ENCODE results near the gene FOXP1. TPM values are rescaled to one million over a fixed set of nuclear protein-coding genes. Genes with fewer than 3 reads are reported as not detected.
A peak's percentile ranks its signal among the peaks of the same experiment; 100 is the strongest.

The FOXP1 gene
- total RNA-seq, 1 donor from 2014 or later: 195 TPM

DNA sequence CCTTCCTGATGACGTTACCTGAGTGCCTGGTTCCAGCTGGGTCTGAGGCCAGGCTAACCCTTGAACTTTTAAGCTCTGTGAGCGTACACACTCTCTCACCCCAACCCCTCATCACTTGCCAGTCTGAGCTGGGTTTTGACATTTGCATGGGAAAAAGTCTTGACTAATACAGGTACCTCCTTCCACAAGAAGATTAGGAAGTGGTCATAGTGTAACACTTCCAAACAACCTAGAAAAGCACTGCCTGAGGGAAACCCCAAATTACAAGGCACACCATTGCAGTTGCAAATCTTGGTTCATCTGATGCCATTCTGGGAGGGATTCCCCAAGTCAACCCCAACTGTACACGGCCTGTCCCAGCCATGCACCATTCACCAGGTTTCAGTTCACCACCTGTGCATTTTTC lies 499.8 kb downstream of the FOXP1 start:
- Mint-ChIP-seq H3K27ac (ENCODE audit: unreplicated experiment) (no peak overlapping the region), H3K9me3 (ENCODE audit: unreplicated experiment) (no peaks in the 10 kb centered on the region), H3K4me1 (ENCODE audit: unreplicated experiment) (peaks cover 37% of the 10 kb centered on the region), H3K36me3 (ENCODE audit: unreplicated experiment) (peaks cover 8% of the 10 kb centered on the region), H3K27me3 (ENCODE audit: unreplicated experiment) (no peaks in the 10 kb centered on the region), H3K4me3 (ENCODE audit: unreplicated experiment) (no peak overlapping the region)
- DNase-seq (ENCODE audit: extremely low spot score, unreplicated experiment): no peak
- TF ChIP-seq CTCF (IDR thresholded peaks at IDR 0.05): no peak

DNA sequence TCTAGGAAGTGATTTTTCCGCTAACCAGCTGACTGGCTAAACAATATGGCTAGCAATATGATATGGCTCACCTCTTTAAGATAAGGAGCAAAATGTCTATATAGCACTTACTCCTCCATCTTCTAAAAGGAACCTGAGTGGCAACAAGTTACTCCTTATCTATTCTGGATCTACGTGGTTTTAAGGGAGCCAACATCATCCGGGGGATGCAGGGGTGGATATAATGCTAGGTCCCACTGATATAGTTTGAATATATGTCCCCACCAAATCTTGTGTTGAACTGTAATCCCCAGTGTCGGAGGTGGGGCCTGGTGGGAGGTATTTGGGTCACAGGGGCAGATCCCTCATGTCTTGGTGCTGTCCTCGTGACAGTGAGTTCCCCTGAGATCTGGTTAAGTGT lies 500.7 kb downstream of the FOXP1 start:
- DNase-seq (ENCODE audit: extremely low spot score, unreplicated experiment): no peak
- Mint-ChIP-seq H3K4me3 (ENCODE audit: unreplicated experiment) (no peak overlapping the region), H3K36me3 (ENCODE audit: unreplicated experiment) (peaks cover 2% of the 10 kb centered on the region), H3K4me1 (ENCODE audit: unreplicated experiment) (peaks cover 30% of the 10 kb centered on the region), H3K27ac (ENCODE audit: unreplicated experiment) (no peak overlapping the region), H3K27me3 (ENCODE audit: unreplicated experiment) (no peaks in the 10 kb centered on the region), H3K9me3 (ENCODE audit: unreplicated experiment) (no peaks in the 10 kb centered on the region)
- no peak for TF ChIP-seq CTCF (IDR thresholded peaks at IDR 0.05)

GRCh38 chr3:71080517-71081083 lies 502.9 kb downstream of the FOXP1 start:
- no peak overlapping the region for H3K27ac Mint-ChIP-seq (ENCODE audit: unreplicated experiment)
- DNase-seq (ENCODE audit: extremely low spot score, unreplicated experiment): no peak
- TF ChIP-seq CTCF (IDR thresholded peaks at IDR 0.05): no peak
- H3K4me3 Mint-ChIP-seq (ENCODE audit: unreplicated experiment): no peak overlapping the region
- H3K9me3 Mint-ChIP-seq (ENCODE audit: unreplicated experiment): no peaks in the 10 kb centered on the region
- no peaks in the 10 kb centered on the region for H3K27me3 Mint-ChIP-seq (ENCODE audit: unreplicated experiment)
- H3K36me3 Mint-ChIP-seq (ENCODE audit: unreplicated experiment): peaks cover 2% of the 10 kb centered on the region
- peaks cover 27% of the 10 kb centered on the region for H3K4me1 Mint-ChIP-seq (ENCODE audit: unreplicated experiment)

GRCh38 chr3:71078723-71079525 lies 504.6 kb downstream of the FOXP1 start:
- Mint-ChIP-seq H3K27me3 (ENCODE audit: unreplicated experiment) (no peaks in the 10 kb centered on the region), H3K27ac (ENCODE audit: unreplicated experiment) (peak overlapping the region; percentile 32), H3K4me3 (ENCODE audit: unreplicated experiment) (no peak overlapping the region), H3K4me1 (ENCODE audit: unreplicated experiment) (peaks cover 31% of the 10 kb centered on the region), H3K9me3 (ENCODE audit: unreplicated experiment) (no peaks in the 10 kb centered on the region), H3K36me3 (ENCODE audit: unreplicated experiment) (peaks cover 2% of the 10 kb centered on the region)
- TF ChIP-seq CTCF (IDR thresholded peaks at IDR 0.05): no peak
- DNase-seq (ENCODE audit: extremely low spot score, unreplicated experiment): no peak

DNA sequence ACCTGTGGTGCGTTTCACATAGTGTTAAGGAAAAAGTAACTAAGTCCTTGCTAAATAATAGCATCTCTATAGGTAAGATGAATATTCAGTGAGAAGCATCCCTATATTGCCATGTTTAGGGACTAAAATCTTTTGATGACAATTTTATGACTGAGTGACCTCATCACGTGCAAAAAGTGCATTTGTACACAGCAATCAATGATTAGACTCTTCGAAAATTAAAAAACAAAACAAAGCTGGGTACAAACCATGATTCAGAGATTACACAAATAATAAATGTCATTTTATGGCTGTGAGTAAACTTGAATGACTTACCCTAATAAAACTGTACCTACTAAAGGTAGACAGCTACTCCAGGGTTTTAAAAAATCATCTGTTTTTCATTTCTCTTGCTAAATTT lies 505.3 kb downstream of the FOXP1 start:
- H3K9me3 Mint-ChIP-seq (ENCODE audit: unreplicated experiment): no peaks in the 10 kb centered on the region
- no peak overlapping the region for H3K4me3 Mint-ChIP-seq (ENCODE audit: unreplicated experiment)
- peaks cover 27% of the 10 kb centered on the region for H3K4me1 Mint-ChIP-seq (ENCODE audit: unreplicated experiment)
- peaks cover 4% of the 10 kb centered on the region for H3K36me3 Mint-ChIP-seq (ENCODE audit: unreplicated experiment)
- no peak for DNase-seq (ENCODE audit: extremely low spot score, unreplicated experiment)
- no peak overlapping the region for H3K27ac Mint-ChIP-seq (ENCODE audit: unreplicated experiment)
- H3K27me3 Mint-ChIP-seq (ENCODE audit: unreplicated experiment): no peaks in the 10 kb centered on the region
- no peak for TF ChIP-seq CTCF (IDR thresholded peaks at IDR 0.05)
